Activated T-cell treated with anti-CD3 and anti-CD28 coated beads for 24 hours (primary cell): ENCODE data around the gene IFI27L2.

Source experiments
- DNase-seq: peaks from one replicate; pipeline ENCODE4 v3.0.0-alpha.2; 2020; ENCODE audit warnings: low read depth

IFI27L2 gene

GRCh38 chr14:94123296-94123695 is 6.1 kb downstream of the IFI27L2 start:
- DNase-seq = no peak

GRCh38 chr14:94122438-94122837 is 7.0 kb downstream of the IFI27L2 start:
- no peak for DNase-seq

GRCh38 chr14:94121485-94121884 is 7.9 kb downstream of the IFI27L2 start:
- DNase-seq = no peak

- DNase-seq = no peak
Measured at GRCh38 chr14:94120667-94121340, 8.6 kb downstream of the IFI27L2 start.

- DNase-seq = no peak
Measured at GRCh38 chr14:94119071-94119470, 10.3 kb downstream of the IFI27L2 start.

DNA sequence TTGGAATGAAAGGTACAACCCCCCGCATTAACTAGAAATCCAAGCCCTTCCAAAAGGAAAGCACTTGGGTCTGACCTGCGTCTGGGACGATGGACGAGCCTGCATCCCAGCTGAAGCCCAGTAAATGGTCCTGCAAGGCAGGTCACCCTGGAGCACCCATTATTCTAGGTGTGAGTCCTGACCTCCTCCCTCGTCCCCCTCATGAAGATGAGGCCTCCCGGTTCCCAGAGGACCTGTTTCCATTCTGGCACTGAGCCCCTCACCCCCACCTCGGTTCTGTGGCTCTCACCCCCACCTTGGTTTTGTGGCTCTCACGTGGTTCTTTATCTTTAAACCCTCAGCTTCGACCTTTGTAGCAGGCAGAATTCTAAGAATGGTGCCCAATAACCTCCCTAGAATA is 11.5 kb downstream of the IFI27L2 start:
- DNase-seq = no peak

DNA sequence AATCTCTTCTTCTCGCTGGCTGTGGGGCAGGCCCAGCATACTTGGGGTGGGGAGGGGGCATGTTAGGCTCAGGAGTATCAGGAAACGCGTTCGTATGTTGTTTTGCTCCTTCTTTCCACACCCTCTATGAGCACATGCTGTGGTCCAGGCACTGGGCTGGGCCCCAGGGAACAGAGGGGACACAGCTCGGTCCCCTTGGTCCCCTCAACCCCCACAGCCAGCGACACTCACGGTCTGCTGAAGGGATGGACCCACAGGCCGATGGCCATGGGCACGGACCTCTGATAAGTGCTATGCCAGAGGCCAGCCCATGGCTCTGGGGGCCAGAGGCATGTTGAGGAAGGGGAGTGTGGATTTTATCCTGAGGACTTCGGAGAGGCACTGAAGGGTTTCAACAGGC is 12.7 kb downstream of the IFI27L2 start:
- DNase-seq = no peak

GRCh38 chr14:94115631-94116030 is 13.8 kb downstream of the IFI27L2 start:
- DNase-seq = no peak

- no peak for DNase-seq
Measured at GRCh38 chr14:94115058-94115591, 14.3 kb downstream of the IFI27L2 start.

GRCh38 chr14:94114589-94115057 is 14.8 kb downstream of the IFI27L2 start:
- DNase-seq = no peak

DNA sequence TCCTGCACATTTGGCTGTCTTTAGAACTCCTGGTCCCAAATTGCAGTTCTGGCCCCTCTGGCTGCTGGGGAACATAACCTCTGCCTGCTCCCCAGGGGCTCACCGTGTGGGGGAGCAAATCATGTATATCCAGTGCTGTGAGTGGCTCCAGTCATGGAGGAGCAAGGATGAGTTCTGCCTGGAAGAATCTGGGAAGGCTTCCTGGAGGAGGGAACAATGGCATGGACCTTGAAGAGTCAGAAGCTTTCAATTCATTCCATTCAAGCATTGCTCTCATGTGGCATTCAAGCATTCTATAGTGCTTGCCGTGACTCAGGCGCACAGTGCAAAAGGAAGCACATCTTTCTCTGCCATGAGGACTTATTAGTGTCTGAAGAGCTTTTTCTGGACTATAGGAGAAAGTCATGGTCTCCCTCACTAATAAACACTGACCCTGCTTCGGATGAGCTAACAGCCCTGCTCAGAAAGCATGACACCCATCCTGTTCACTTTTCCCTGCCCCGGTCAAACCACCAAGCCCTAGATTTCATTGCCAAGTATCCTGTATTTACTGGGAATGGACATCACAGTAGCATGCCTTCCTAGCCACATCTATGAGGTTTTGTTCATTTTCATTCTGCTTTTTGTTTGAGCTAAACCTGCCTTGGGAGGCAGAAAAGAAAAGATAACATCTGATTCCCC is 15.4 kb downstream of the IFI27L2 start:
- no peak for DNase-seq

DNA sequence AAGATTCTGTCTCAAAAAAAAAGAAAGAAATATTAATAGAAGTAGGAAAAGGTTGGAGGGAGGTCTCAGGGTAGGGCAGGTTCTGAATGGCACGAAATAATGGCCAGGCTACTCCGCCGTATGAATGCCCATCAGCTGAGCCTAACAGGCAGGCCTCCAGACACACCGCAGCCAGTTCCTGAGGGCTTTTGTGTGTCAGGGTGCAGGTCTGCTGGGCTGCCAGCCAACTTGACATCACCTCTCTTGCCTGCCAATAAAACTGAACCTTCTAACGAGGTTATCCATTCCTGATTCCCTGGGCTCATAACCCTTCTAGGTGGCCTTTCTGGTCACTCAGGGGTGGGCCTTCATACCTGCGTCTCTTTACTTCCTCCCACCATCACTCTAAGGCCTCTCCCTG is 15.9 kb downstream of the IFI27L2 start:
- DNase-seq = no peak

- no peak for DNase-seq
Measured at GRCh38 chr14:94113073-94113472, 16.3 kb downstream of the IFI27L2 start.

DNA sequence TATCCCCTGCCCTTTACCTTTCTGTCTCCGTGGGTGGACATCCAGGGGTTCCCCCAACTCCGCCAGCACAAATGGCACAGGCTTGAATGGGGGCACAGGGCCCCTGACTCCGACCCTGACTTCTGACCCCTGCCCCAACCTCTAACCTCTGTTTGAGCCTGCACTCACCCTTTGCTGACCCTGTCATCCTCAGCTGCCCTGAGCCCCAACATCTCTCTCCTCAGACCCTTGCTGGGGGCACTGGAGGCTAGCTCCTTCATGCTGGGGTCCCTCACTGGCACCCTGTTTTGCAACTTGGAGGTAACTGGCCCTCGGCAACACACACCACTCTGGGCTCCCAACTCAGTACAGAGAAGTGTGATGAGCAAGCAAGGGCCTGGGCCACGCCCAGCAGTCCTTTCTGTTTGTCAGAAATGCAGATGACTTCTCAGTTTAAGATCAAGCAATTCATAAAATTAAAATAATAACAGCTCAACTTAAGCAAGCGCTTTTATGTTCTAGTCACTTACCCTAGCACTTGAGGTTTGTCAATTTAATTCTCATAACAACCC is 16.8 kb downstream of the IFI27L2 start:
- DNase-seq = no peak

DNA sequence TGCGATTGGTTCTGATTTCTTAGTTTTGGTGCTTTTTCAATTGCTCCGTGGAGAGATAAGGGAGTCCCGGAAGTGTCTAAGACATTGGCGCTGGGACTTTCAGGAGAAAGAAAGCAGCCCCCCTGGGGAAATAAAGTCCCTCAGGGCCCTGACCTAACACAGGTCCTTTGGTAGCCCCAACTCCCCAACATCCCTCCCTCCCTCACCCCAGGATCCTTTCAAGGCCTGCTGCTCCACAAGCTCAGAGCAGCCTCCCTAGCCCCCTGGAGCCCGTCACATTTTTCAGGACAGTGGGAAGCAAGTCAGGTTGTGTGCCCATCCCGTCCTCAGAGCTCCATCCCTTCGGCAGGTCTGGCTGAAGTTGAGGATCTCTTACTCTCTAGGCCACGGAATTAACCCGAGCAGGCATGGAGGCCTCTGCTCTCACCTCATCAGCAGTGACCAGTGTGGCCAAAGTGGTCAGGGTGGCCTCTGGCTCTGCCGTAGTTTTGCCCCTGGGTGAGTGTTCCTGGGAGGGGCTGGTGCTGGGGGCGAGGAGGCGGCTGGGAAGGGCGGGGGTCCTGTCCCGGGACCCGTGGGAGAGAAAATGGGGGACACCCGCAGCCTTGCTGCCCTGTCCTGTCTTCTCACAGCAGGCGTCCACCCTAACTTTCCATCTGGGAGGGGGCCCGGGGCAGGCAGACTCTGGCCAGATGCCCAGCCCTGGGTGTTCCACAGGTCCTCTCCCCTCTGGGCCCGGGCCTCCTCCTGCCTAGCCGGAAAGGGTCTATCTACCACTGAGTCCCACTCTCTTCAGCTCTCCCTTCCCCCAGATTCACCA is 17.9 kb downstream of the IFI27L2 start:
- no peak for DNase-seq

GRCh38 chr14:94110552-94111181 is 18.7 kb downstream of the IFI27L2 start, which contains the start of gene IFI27:
TSS of gene IFI27 (plus strand) at chr14:94110736.
- no peak for DNase-seq

- DNase-seq = no peak
Measured at GRCh38 chr14:94109915-94110250, 19.5 kb downstream of the IFI27L2 start.

- no peak for DNase-seq
Measured at GRCh38 chr14:94104731-94105130, 24.7 kb downstream of the IFI27L2 start.

DNA sequence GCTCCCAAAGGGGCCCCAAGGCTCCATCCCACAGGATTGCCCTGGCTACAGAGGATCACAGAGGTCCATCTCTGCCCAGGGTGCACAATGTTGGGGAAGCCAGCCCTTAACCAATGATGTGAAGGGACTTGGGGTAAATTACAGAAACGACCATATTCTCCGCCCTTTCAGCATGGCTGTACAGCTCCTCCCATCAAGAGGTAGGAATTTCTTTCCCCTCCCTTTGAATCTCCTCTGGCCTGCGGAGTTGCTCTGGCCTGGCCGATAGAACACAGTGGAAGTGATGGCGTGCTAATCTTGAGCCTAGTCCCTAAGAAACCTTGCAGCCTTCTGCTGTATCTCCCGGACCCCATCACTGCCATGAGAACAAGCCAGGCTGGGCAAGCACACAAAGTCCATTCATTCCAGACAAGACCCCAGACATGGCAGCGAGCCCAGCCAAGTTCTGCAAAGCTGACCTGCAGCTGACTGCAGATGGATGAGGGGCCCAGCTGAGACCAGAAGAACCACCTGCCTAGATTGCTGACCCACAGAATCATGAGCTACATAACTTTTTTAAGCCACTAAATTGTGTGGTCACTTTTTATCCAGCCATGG is 25.8 kb downstream of the IFI27L2 start:
- DNase-seq = no peak

- no peak for DNase-seq
Measured at GRCh38 chr14:94102768-94103482, 26.5 kb downstream of the IFI27L2 start.

GRCh38 chr14:94101748-94102147 is 27.7 kb downstream of the IFI27L2 start:
- DNase-seq = no peak
